Measurements from ENCODE around the gene FBN1.

Gene FBN1

GRCh38 chr15:48652510-48653076, 7.1 kb upstream of the FBN1 start:
- DNase-seq (ENCODE audit: low read depth) = no peak

DNA sequence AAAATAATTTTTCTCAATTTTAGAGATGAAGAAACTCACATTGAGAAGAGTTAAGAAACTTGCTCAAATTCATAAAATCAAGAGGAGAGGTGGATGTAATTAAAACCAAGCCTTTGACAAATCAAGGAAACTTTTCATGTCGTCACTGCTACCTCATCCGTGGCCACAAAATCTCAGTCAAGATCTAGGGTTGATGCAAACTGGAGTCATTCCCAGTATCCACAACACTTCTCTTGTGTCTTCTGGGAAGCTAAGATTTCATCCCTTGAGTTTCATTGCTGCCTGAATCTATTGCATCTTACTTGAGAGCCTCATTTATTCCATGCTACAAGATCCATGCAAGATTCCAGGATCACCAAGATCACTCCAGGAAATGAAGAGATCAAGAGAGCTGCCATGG, 5.4 kb upstream of the FBN1 start:
- no peak for DNase-seq (ENCODE audit: low read depth)

DNA sequence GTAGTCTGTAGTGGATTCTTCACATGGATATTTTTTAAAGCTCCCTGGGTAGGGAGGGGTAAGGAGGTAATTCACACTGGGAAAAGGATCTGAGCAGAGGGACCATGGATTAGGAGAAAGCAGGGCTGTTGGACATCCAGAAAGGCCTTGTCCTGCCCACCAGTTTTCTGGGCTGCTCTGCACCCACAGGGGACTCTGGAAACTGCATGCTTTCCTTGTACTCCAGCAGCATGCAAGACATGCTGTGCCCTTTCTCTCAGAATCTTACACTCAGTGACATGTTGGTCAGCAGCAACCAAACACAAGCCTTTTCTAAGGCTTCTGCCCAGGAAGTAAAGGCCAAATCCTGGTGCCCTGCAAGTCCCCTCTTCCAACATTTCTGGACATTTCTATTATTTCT, 2.5 kb upstream of the FBN1 start:
- no peak for DNase-seq (ENCODE audit: low read depth)

DNA sequence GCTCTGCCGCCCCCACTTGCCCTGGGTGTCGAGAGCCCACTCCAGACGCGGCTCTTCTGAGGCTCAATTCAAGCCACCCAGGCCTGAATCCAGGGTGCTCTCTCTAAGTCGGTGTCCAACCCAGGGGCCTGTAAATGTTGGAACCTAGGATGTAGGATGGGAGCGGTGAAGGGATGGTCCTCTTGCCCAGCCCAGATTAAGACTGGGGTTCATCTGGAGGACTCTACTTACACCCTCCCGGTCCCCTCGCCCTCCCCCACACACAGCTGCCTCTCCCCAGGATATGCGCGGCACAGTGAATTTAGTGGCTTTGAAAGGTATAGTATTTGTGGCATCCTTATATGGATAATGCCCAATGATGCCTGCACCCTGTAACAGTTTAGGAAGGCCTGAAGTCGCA, 822 bp upstream of the FBN1 start:
- no peak for DNase-seq (ENCODE audit: low read depth)

DNA sequence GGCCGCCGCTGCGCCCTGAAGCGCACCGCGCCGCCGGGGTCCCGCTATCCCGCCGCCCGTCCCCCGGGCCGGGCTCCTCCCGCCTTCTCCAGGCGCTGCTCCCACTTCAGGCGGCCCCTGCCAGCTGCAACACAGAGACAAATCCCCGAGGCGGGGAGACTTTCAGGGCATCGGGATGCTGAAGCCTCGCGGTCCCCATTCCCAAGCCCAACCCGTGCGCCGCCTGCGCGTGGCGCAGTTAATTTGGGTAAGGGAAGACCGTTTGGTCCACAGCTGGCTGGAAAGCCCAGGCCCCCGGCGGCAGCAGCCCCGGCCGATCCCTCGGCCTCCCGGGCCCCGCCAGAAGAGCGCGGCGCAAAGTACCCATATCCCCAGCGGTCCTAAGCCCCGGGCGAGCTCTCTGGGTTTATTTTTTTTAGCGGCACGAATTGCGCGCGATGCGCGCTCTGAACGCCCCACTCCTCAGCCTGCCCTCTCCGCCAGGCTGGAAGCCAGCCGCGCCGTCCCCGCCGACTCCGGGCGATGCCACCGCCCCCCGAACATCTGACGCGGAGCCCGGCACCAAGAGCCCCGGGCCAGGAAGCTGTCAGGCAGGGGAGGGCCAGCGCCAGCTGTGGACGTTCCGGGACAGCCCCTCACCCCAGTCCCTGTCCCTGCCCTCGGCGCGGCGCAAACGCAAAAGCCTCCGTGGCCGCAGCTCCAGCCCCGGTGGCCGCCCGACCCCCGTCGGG, 517 bp downstream of the FBN1 start:
- no peak for DNase-seq (ENCODE audit: low read depth)

GRCh38 chr15:48644467-48644826, 1.1 kb downstream of the FBN1 start:
- no peak for DNase-seq (ENCODE audit: low read depth)

DNA sequence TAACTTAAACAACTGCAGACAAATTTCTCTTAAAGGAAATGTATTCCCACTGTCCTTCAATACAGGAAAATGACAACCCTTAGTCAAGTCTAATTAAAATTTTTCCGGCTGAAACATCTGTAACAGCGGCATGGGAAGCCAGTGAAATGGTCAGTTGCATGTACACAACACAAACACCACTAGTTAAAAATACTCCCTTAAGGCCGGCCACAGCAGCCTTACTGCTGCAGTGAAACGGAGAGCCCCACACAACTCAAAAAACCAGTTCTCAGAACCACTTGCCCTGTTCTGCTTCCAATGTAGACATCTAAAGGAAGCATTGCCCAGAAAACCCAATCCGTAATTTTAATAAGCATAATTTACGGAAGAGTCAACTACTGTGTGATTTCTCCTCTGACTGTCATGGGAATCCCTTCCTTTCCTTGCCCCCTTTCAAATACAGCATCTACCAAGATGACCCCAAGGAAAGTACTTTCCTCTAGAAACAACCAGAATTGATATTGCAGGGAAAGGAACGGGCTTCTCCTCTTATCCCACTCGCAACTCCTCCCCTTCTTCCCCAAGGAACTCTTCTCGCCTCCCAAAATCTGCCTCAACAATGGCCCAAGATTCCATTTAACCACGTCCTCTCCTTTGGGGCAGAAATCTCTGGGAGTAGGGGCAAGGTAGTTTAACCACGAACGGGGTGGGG, 1.6 kb downstream of the FBN1 start:
- DNase-seq (ENCODE audit: low read depth) = no peak

GRCh38 chr15:48643206-48643605, 2.3 kb downstream of the FBN1 start:
- no peak for DNase-seq (ENCODE audit: low read depth)

GRCh38 chr15:48642795-48643194, 2.7 kb downstream of the FBN1 start:
- no peak for DNase-seq (ENCODE audit: low read depth)

DNA sequence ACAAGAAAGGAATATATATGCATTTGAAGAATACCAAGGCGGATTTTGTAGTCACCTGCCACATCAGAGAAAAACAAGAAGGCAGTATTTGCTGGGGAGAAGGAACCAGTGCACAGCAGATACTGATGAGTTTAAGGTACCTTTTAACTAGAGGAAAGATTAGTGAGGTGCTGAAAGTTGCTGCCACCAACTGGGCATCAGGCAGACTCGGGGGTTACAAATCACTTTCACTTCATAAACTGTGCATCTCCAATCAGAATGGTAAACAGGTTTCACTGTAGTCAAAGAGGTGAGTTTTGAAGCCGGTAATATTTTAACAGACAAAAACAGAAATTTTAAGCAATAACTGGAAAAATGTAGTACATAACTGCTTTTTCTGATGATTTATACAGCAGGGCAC, 4.1 kb downstream of the FBN1 start:
- DNase-seq (ENCODE audit: low read depth) = no peak

DNA sequence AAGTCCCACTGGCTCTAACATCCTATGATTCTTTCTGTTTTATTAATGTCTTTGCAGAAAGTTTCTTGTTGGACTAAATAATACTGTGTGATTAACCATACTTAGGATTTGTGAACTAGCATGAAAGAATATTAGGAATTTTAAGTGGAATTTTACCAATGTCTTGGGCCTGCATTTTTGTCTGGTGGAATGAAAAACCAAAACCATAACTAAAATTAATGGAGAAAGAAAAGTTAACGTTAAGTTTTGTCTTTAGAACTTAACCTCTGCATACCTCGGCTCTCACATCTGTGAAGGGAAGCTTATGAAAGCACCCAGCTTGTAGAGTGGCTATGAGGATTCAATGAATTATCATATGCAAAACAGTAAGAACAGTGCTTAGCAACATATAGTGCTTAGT, 6.5 kb downstream of the FBN1 start:
- no peak for DNase-seq (ENCODE audit: low read depth)

DNA sequence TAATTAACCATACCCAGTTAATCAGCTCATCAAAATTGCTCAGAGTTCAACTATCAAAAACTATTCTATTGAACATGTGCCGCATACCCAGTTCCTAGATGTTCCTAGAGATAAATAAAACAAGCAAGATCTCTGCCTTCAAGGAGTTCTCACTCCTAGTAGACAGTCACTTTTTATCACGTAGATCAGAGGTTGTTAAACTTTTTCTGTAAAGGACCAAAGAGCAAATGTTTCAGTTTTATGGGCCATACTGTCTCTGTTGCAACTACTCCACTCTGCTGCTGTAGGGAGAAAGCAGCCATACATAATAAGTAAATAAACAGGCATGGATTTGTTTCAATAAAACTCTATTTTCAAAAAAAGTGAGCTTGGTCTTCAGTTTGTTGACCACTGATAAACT, 7.9 kb downstream of the FBN1 start:
- DNase-seq (ENCODE audit: low read depth) = no peak

- DNase-seq (ENCODE audit: low read depth) = no peak
These were observed 9.0 kb downstream of the FBN1 start for GRCh38 chr15:48636511-48636910.

DNA sequence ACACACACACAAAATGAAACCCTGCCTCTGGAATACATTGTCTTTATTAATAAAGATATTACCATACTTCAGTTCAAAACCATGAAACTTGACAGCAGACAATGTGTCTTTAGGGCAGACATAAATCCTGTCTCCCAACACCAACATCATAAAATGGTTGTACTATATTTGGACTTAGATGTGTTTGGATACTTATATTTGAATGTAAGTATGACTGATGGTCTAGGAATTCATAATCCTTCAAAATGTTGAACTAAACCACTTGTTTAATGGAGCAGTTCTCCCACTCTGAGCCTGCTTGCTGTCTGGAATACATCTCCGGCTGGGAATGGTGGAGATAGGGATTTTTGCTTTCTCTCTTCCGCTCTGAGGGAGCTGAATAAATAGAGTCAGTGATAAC, 10.6 kb downstream of the FBN1 start:
- no peak for DNase-seq (ENCODE audit: low read depth)

GRCh38 chr15:48634096-48634495, 11.4 kb downstream of the FBN1 start:
- no peak for DNase-seq (ENCODE audit: low read depth)

- no peak for DNase-seq (ENCODE audit: low read depth)
These were observed 12.9 kb downstream of the FBN1 start for GRCh38 chr15:48632651-48633050.

GRCh38 chr15:48631176-48631770, 14.2 kb downstream of the FBN1 start:
- DNase-seq (ENCODE audit: low read depth) = no peak

GRCh38 chr15:48630245-48630644, 15.3 kb downstream of the FBN1 start:
- DNase-seq (ENCODE audit: low read depth) = no peak

DNA sequence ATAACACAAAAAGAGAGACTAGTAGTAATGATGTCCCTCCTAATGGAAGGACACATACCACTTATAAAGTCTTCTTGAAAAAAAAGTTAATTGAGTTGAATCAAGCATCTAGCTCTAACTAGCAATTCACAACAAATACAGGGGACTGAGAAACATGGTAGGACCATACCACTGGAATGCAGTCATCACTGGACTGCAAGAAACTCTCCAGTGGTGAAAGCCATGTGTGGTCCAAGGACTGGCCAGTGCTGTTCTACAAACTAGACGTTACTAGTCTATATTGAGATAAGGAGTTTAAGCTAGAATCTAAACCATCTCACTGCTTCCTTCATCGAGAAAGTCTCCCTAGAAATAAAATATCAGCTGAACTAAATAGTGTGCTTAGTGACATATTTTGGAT, 16.7 kb downstream of the FBN1 start:
- no peak for DNase-seq (ENCODE audit: low read depth)

DNA sequence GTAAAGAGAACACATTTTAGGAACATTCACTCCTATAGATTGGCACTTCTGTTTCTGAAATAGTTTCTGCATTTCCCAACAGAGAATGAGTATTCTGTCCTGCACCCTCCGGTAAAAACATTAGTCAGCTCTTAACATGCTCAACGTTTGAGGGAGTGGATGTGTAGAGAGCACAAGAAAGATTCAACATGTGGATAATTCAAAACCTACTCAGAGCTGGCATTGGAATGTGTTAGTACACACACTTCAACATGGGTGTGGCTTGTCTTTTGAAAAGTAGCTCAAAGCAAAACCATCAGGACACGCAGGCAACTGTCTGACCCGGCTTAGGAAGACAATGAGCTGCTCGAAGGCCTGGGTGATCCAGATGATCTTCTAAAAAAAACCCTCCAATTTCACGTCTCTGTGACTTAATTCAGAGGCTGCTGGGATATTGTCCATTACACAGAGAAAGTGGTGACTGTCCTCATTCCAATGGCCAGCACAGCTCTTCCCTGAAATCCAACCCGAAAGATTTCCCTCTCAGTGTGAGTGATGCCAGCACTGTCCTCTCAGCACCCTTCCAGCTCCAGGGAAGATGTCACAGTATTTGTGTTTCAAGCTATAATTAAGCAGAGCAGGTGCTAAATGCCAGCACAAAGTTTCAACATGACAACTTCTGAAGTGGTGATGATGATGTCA, 18.1 kb downstream of the FBN1 start:
- no peak for DNase-seq (ENCODE audit: low read depth)

GRCh38 chr15:48625126-48625525, 20.4 kb downstream of the FBN1 start:
- no peak for DNase-seq (ENCODE audit: low read depth)

DNA sequence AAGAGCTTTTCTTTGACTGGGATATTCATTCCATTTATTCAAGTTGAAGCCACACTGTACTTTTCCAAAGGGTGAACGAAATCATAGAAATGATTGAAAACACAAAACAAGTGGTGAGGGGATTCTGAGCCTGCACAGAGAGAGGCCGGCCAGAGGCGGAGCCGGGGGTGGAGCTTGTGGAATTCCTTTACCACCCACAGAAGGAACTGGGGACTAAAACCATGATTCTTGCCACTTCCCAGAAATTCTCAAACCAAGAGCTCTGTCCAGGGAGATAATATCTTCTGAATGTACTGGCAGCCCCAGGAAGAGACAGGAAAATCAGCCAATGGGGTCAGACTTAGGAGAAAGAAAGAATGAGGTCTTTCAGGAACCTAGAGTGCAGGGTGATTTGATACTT, 20.8 kb downstream of the FBN1 start:
- DNase-seq (ENCODE audit: low read depth) = no peak

GRCh38 chr15:48623456-48623855, 22.1 kb downstream of the FBN1 start:
- no peak for DNase-seq (ENCODE audit: low read depth)
